Vagina (tissue), 2 donors: ENCODE data around the gene ME2.

Source experiments
- CTCF ChIP-seq, 3 experiments: fragments of 450-650 bp in 2 of 3; fragments of 200-600 bp in 1 of 3; sonication (generic) in 1 of 3; IDR thresholded peaks; one replicate each; pipeline ENCODE4 v1.5.1; 2017 to 2019; ENCODE audit warnings: antibody characterized with exemption in 3 of 3, mild to moderate bottlenecking in 2 of 3, moderate library complexity in 2 of 3
- POLR2AphosphoS5 ChIP-seq, 2 donors: sonication (generic); formaldehyde crosslinking; IDR thresholded peaks; one replicate each; pipeline ENCODE4 v1.9.0; 2017; ENCODE audit warnings: antibody characterized with exemption in 2 of 2, mild to moderate bottlenecking in 2 of 2, low read depth in 1 of 2; ENCODE audit not compliant: insufficient read depth in 1 of 2

- TF ChIP-seq POLR2AphosphoS5 (IDR thresholded peaks at IDR 0.05; ENCODE audit: insufficient read depth in 1 of 2, low read depth in 1 of 2) (no peak), CTCF (IDR thresholded peaks at IDR 0.05) (no peak)
Observed at GRCh38 chr18:50969448-50969847, 90.5 kb downstream of the ME2 start.
